ENCODE data around the gene ZFYVE9.

GRCh38 chr1:52385376-52385775 is 243.5 kb downstream of the ZFYVE9 start:
- TF ChIP-seq HDGF (IDR thresholded peaks at IDR 0.05; ENCODE audit: borderline replicate concordance) = no peak
- TF ChIP-seq TARDBP (IDR thresholded peaks at IDR 0.05) = no peak
- TF ChIP-seq BHLHE40 (IDR thresholded peaks at IDR 0.05; ENCODE audit: borderline replicate concordance) = no peak
- TF ChIP-seq NFRKB (IDR thresholded peaks at IDR 0.05) = no peak
- no peak for TF ChIP-seq CTBP1 (IDR thresholded peaks at IDR 0.05; ENCODE audit: borderline replicate concordance)
- TF ChIP-seq FOXM1 (IDR thresholded peaks at IDR 0.05; ENCODE audit: borderline replicate concordance) = no peak
- TF ChIP-seq SP1 (IDR thresholded peaks at IDR 0.05) = no peak
- TF ChIP-seq SUZ12 (IDR thresholded peaks at IDR 0.05) = no peak
- TF ChIP-seq ARNT (IDR thresholded peaks at IDR 0.05) = no peak
- TF ChIP-seq FOXK2 (IDR thresholded peaks at IDR 0.05) = no peak
- TF ChIP-seq L3MBTL2 (conservative IDR thresholded peaks at IDR 0.05) = no peak
- no peak for TF ChIP-seq PKNOX1 (IDR thresholded peaks at IDR 0.05)
- TF ChIP-seq FOXA1 (IDR thresholded peaks at IDR 0.05) = no peak
- no peak for TF ChIP-seq ZNF384 (IDR thresholded peaks at IDR 0.05)
